Activated CD4-positive, alpha-beta T cell treated with anti-CD3 and anti-CD28 coated beads for 24 hours (primary cell): Measurements from ENCODE around the gene SH3RF3.
"Not testable (repeated sequence)": the region's sequence is repeated elsewhere in the genome, so short reads cannot be mapped to it uniquely, and the experiment has no call there.

Experiments used
- DNase-seq, 2 donors: peaks; one replicate each; pipeline ENCODE4 v3.0.0-alpha.2; 2020; ENCODE audit warnings: low read depth in 2 of 2

SH3RF3 gene

DNA sequence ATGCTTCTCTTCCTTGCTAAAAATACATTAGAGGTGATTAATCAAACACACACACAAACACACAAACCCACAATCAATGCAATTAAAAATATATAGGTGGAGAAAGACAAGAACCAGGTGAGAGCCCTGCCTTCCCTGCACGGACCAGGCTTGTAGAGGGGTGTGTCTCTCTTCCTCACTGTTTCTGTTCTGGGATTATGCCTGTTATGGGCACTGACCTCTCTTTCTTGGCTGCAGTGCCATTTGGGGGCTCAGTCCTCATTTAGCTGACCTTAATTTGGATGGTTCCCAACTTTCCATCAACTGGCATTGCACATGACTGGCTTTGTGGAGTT lies 89.8 kb downstream of the SH3RF3 start:
- no peak for DNase-seq

DNA sequence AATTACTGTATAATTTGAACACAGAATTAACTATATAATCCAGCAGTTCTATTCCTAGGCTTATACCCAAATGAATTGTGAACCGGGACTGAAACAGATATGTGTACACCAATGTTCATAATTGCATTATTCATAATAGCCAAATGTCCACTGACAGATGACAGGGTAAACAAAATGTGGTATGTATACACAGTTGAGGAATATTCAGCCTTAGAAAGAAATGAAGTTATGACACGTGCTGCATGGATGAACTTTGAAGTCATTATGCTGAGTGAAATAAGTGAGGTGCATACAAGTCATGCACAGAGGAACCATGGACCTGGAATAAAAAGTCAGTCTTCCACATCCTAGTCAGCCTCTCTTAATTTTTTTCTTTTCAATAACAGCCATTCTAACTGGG lies 91.9 kb downstream of the SH3RF3 start:
- no peak for DNase-seq

DNA sequence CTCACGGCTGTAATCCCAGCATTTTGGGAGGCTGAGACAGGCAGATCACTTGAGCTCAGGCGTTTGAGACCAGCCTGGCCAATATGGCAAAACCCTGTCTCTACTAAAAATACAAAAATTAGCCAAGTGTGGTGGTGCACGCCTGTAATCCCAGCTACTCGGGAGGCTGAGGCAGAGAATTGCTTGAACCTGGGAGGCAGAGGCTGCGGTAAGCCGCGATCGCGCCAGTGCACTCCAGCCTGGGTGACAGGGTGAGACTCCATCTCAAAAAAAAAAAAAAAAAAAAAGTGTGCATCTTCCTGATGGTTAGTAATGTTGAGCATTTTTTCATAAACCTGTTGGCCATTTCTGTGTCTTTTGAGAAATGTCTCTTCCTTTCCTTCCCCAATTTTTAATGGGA lies 92.3 kb downstream of the SH3RF3 start:
- DNase-seq, result not testable (repeated sequence)

DNA sequence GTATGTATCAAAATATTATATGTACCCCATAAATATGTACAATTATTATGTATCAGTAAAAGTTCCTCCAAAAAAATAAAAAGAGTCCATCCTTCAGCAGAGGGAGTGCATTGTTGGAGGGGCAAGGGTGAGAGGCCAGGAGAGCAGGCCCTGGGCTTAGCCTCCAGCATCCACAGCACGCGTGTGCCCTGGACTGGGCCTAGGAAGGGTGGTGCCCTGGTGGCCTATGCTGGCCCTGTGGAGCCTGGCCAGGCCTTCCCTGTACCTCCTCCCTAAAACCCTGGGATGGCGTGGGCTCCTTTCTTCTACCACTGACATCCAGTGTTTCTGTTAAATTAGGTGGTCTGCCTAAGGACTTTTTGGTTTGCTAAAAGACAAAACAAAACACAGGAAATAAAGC lies 93.4 kb downstream of the SH3RF3 start:
- DNase-seq, result no peak

DNA sequence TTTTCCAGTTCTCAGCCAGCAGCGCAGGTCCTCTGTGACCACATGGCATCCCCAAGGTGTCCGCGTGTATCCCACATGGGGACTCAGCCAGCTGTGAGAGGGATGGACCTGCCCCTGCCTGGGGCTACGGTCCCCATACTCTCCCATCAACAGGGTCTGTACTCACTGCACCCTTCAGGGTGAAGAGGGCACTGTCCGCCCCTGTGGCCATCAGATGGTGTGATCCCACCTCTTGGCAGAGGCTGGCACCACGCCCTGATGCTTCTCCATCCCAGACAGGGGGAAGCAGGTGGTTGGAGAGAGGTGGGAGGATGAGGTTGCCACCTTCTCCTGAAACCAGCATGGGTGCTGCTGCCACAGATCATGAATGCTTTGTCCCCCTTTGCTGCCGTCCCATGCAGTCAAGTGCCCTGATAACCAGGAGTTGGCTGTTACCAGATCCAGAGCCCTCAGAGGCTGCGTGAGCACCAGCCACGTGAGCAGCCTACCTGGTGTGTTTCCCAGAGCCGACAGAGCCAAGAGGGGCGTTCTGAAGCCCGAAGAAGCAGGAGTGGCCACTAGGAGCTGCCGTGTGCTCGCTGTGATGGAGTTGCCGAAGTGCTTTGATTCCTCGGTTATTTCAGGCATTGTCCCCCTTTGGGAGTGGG lies 93.9 kb downstream of the SH3RF3 start:
- DNase-seq, result no peak

DNA sequence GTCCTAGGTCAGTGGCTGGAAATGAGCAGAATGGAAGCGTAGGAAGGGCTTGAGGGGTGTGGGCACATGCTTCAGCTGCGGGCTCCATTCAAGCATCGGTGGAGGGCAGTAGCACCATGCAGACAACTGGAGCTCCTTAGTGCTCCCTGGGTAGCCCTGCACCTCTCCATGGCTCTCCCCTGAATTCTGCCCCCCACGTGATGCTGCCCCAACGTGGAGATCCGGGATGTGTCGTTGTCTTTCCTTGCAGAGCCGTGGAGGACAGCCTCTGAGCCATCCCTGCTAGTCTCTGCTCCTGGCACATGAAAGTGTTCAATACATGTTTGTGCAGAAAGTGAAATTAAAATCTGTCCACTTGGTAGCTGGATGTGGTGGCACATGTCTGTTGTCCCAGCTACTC lies 94.5 kb downstream of the SH3RF3 start:
- no peak for DNase-seq

DNA sequence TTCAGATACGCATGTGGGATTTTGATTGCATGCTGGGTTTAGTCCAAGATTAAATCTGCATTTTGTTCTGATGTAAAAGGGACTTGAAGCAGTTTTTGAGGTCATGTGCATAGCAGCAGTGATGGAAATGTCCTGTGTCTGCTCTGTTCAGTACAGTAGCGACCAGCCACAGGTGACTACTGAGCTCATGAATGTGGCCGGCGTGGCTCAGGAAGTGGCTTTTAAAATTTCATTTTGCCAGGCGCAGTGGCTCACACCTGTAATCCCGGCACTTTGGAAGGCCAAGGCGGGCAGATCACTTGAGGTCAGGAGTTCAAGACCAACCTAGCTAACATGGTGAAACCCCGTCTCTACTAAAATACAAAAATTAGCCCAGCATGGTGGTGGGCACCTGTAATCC lies 95.3 kb downstream of the SH3RF3 start:
- DNase-seq, result not testable (repeated sequence)

DNA sequence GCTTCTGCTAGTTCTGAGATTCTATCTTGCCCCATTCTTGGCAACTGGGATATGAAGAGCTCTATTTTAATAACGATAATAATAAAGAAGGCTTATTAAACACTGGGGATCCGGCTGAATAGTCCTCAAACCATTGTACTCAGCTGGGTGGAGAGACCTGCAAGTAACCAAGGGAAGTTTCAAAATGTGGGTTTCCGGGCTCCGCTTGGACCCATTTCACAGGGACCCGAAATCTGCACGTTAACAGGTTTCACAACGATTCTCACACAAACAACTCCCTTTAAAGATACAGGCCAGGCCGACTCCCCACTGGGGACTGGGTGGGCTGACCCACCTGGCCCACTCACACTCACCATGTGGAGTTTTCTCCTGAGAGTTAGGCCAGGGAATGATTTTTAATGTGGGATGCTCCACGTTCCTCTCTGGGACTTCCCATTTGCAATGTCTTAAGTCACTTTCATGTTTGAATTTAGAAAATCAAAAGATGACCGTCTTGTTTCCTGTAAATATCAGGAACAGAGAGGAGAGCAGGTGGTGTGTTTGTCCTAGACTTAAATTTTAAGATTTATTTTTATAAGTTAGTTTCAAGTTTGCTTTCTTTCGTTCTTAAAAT lies 96.3 kb downstream of the SH3RF3 start:
- no peak for DNase-seq

DNA sequence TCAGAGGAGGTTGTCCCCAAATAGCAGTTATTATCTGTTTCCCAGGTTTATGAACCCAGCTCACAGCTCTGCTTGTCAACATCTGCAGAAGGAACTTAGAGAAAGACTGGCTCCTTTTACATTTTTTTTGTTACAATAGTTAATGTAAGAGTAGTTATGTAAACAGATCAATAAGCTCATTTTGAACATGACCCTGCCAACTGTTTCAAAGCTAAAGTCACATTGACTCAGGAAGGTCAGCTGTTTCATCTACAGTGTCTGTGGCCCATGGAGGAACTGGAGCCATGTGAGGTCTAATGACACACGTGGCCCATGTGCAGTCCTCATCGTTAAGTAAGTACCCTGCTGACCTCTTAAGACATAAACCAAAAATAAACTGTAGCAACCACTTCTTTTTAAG lies 97.1 kb downstream of the SH3RF3 start:
- DNase-seq, result no peak

DNA sequence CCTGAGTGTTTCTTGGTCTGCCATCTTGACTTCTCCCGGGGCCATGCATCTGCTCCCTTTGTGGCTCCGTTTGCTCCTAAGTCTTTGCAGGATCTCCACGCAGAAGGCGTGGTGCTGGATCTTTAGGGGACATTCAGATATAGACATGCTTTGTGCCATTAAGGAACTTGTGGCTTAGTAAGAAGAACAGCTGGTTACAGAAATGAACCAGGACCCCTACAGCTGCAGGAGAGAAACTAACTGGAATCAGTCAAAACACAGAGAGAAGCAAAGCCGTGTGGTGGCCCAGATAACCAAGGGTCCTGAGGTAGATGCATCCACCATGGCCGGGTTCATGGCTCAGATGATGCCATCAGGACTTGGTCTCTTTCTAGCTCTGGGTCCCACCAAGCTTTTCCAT lies 97.6 kb downstream of the SH3RF3 start:
- no peak for DNase-seq

DNA sequence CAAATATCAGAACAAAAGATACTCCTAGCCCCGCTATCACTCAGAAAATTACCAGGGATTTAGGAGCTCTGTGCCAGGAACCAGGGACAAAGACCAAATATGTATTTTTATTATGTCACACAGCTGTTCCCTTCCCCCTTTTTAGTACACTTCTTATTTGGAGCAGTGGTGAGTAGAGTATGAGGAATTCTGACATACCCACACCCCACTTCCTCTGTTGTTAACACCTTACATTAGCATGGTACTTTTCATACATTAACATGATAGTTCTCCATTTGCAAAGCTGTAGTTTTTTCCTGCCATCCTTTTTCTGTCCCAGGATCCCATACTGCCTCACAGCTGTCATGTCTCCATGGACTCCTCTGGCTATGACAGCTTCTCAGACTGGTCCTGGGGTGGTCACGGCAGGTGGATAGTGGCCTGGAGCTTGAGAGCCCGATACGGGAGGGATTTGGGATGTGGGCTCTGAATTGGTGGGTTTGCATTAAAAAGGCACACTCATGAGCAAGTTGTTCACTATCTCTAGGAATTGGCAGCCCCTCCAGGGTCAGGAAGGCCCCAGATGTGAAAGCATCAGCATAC lies 100.2 kb downstream of the SH3RF3 start:
- no peak for DNase-seq

DNA sequence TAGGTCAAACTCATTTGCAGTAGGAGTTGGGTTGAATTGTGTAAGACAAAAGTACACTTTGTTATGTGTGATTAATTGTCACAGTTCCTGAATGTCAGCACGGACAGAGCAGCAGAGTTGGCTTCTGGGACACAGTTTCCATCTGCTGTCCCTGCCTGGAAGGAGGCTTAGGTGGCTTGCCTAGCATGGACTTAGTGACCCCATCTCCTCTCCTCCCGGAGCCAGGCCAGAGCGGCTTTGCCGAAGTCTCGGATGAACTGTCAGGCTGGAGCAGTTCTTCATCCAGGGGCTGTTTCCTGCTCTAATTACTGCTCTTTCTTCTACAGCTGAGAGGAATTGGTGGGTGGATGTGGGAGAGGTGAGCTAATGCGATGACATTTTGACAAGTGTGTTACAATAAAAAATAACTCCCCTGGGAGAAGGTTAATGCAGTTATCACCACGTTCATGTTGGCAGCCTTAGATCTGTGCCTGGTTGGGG lies 102.0 kb downstream of the SH3RF3 start:
- no peak for DNase-seq

DNA sequence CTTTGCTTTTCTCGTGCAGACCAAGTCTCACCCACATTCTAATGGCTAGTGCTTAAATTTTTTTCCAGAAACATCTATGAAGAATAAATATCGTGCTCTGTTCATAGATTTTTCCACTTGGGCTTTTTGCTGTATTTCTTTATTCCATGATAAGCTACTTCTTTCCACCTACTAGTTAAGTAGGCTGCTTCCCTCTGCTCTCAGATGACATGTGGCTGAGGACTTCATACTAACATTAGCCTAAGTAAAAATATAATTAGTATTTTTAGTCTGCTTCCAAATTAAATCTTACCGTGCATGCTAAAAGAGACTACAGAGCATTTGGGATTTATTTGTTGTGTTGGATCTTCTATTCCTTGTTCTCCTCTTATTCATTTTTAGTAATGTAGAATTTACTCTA lies 102.4 kb downstream of the SH3RF3 start:
- DNase-seq, result no peak

DNA sequence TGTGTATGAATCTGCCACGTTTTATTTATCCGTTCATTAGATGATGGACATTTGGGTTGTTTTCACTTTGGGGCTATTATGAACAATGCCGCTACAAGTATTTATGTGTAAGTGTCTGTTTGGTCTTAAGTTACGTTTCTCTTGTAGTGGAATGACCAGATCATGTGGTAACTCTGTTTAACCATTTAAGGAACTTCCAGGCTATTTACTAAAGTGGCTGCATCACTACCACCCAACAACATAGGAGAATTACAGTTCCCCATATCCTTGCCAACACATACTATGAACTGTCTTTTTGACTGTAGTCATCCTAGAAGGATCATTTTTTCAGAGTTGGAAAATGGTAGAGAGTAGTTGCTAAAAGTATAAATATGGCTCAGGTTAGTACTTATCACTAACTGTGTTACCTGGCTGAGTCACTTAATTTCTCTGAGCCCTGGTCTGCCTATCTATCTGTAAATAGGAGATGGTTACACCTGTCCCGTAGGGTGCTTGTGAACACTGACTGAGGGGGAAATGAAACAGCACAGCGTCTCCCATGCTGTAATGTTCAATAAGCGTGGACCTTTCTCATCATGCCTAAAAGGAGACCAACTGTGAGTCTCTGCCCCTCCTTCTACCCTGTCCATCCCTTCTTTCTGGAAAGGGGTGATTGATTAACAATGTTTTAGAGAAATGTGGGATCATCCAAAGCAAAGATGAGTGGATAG lies 103.1 kb downstream of the SH3RF3 start:
- no peak for DNase-seq

DNA sequence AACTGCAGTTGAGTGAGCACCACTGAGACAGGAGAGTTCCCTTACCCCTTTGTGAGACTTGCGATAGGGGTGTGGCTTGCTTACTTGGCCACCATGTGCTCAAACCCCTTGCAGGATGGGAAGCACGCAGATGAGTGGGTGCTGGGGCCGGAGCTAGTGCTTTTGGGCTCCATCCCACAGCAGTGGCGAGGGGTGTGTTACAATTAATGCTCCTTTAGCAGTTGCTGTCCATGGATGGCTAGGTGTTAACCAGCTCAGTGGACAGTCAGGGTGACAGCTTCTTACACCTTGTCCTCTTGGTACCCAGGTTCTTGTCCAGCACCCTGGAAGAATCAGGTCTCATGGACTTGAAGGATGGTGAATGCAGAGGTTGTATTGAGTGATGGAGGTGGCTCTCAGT lies 103.9 kb downstream of the SH3RF3 start:
- no peak for DNase-seq

DNA sequence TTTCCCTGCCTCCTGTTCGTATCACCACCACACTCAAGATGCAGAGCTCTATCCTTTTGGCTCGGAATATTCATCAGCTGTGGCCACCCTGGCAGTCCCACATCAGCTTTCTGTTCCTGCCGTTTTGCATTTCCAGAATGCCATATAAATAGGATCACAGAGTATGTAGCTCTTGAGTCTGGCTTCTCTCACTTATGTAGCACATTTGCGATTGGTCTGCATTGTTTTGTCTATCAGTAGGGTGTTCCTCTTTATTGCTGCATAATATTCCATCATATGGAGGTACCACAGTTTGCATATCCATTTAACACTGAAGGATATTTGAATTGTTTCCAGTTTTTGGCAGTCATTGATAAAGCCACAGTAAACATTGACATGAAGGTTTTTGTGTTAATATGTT lies 104.6 kb downstream of the SH3RF3 start:
- DNase-seq, result no peak

DNA sequence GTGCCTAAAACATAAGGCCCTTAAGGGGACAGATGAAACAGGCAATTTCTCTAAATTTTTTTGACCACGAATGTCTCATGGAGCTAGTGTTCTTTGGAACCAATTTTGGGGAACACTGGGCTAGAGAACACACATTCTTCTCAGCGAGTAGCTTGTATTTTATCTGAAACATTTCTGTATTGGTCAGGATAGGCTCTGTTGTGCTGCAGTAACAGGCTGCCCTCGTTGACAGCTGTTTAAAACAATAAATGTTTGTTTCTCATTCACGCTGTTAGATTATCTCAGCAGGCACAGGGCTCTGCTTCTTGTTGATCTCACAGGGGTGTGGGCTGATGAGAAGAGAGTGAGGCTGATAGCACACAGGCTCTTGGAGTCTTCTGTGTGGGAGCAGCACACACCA lies 105.3 kb downstream of the SH3RF3 start:
- no peak for DNase-seq

DNA sequence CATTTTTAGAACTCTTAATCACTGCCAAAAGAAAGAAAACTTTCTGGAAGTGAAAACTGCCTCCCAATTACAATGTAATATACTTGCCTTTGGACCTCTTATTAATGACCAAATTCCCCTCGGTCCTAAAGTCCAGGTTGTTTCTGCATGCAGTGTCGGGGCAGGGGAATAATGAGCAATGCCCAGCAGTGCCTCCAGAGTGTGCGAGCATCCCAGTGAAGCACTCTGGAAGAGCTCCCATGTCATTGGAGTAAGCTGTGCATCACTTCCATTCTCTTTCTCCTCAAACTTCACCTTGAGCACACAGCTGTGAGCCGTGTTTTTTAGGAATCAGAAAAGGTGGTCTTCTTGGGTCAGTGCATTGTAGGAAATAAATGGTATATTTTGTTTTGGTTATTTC lies 107.1 kb downstream of the SH3RF3 start:
- no peak for DNase-seq

DNA sequence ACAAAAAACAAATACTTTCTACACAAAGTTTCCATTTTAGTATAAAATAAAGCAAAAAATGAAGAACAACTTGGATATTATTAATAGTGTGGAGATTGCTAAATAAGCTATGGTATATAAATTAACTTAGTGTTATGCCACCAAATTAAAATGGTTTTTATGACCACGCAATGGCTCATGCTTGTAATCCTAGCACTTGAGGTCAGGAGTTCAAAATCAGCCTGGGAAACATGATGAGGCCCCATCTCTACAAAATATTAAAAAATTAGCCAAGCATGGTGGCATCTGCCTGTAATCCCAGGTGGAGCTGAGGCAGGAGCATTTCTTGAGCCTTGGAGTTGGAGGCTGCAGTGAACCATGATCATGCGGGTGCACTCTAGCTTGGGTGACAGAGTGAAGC lies 108.8 kb downstream of the SH3RF3 start:
- DNase-seq, result no peak

DNA sequence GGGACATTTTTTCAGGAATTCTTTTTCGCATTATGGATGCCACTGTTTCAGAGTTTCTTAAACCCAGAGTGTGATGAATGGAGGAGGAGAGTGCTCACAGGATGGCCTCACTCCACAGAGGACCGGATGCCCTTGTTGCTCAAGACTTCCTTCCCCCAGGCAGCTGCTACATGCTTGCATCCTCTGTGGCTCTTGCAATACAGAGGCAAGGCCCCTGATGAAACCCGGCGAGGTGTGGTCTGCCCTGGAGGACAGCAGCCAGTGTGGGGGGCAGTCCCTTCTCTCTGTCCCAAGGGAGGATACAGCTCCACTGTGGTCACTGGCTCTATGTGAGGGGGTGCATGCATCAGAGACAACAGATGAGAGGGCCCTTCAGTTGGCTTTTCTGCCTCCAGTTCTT lies 109.6 kb downstream of the SH3RF3 start:
- DNase-seq, result no peak

DNA sequence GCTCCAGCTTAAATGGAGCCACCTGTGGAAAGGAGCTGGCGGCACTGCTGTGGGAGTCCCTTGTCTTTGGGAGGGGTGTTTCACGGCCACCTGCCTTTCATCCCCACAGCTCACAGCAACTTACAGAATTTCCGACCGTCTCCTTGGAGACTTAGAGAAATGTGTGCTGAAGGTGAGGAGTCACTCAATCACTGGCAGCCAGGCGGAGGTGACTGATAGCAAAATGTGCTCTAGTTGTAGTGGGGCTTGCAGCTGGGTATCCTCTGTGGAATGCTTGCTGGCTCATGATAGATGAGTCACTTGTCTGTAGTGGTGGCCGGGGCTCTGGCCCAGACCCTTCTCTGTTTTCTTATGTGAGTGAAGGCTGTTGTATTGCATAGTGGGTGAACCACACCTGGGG lies 110.7 kb downstream of the SH3RF3 start:
- DNase-seq, result no peak

DNA sequence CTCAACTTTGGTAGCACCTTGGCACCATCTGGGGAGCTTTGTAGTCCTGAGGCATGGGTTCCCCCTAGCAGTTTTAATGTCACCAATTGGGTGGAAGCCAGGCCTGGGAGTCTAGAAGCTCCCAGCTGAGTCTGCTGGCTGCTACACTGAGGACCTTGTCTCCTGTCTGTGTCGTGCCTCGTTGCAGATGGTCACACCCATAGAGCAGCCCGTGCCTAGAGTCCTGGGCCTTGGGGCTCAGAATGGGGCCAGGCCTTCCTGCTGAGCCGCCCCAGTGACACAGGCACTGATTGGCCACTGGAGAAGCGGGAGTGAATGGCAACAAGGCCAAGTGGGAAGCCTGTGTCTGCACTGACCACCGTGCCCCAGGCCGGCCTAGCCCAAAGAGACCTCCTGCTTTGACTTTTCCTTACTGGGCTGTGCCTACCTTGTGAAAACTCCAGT lies 113.2 kb downstream of the SH3RF3 start:
- no peak for DNase-seq
